GM21381 (cell line): ENCODE results near the gene MRPS34.

Experiments
- ATAC-seq: cut with Tn5 transposase; IDR thresholded peaks from one replicate; pipeline ENCODE4 v1.9.1; 2021; ENCODE audit warnings: mild to moderate bottlenecking, moderate library complexity; ENCODE audit not compliant: unreplicated experiment

Gene MRPS34

GRCh38 chr16:1794908-1795666 lies 22.2 kb upstream of the MRPS34 start:
- ATAC-seq = no peak

- no peak for ATAC-seq
These were observed 21.4 kb upstream of the MRPS34 start for GRCh38 chr16:1794221-1794871.

- no peak for ATAC-seq
These were observed 20.8 kb upstream of the MRPS34 start, which contains the start of gene IGFALS for GRCh38 chr16:1793578-1794220. IGFALS (minus strand) TSS chr16:1793705; CDS start chr16:1793652, 53 bp downstream.

GRCh38 chr16:1792836-1793577 lies 20.1 kb upstream of the MRPS34 start:
- no peak for ATAC-seq

- ATAC-seq = no peak
These were observed 19.2 kb upstream of the MRPS34 start for GRCh38 chr16:1791943-1792812.

- ATAC-seq = no peak
These were observed 18.5 kb upstream of the MRPS34 start for GRCh38 chr16:1791256-1791942.

GRCh38 chr16:1790611-1791255 lies 17.8 kb upstream of the MRPS34 start:
- ATAC-seq = no peak

GRCh38 chr16:1790261-1790610 lies 17.3 kb upstream of the MRPS34 start:
- ATAC-seq = no peak

- ATAC-seq = no peak
These were observed 16.7 kb upstream of the MRPS34 start for GRCh38 chr16:1789643-1790045.

GRCh38 chr16:1788708-1789100 lies 15.8 kb upstream of the MRPS34 start:
- ATAC-seq = no peak

GRCh38 chr16:1788095-1788707 lies 15.3 kb upstream of the MRPS34 start:
- ATAC-seq = no peak

- no peak for ATAC-seq
These were observed 14.6 kb upstream of the MRPS34 start for GRCh38 chr16:1787322-1788094.

GRCh38 chr16:1787056-1787321 lies 14.1 kb upstream of the MRPS34 start:
- no peak for ATAC-seq

GRCh38 chr16:1786242-1787055 lies 13.5 kb upstream of the MRPS34 start:
- ATAC-seq = no peak

GRCh38 chr16:1785846-1786170 lies 12.9 kb upstream of the MRPS34 start:
- no peak for ATAC-seq

GRCh38 chr16:1784977-1785845 lies 12.3 kb upstream of the MRPS34 start:
- ATAC-seq = no peak
